GM12891 (cell line): Measurements from ENCODE around the gene BUD13.

ENCODE experiments used
- DNase-seq: peaks from one replicate; pipeline ENCODE4 v3.0.0; 2011; ENCODE audit warnings: low spot score; ENCODE audit not compliant: insufficient read length
- FAIRE-seq: peaks from 2 replicates; lab custom pipeline; 2011; peaks lifted over from hg19 to GRCh38; lab: Jason Lieb, UNC
- PAX5 ChIP-seq: IDR thresholded peaks from 2 replicates; pipeline ENCODE4 v1.6.1; 2011; ENCODE audit warnings: low read length, moderate library complexity, mild to moderate bottlenecking; ENCODE audit not compliant: insufficient read depth, severe bottlenecking
- POLR2A ChIP-seq: IDR thresholded peaks from 2 replicates; pipeline ENCODE4 v1.6.1; 2011; ENCODE audit warnings: low read depth, low read length, control low read depth
- POLR2AphosphoS5 ChIP-seq: IDR thresholded peaks from 2 replicates; pipeline ENCODE4 v1.6.1; 2011; ENCODE audit warnings: low read depth, low read length, control low read depth
- POU2F2 ChIP-seq: IDR thresholded peaks from 2 replicates; pipeline ENCODE4 v1.6.1; 2011; ENCODE audit warnings: low read depth, mild to moderate bottlenecking, control low read depth, low read length, moderate library complexity
- SPI1 ChIP-seq: IDR thresholded peaks from 2 replicates; pipeline ENCODE4 v1.6.1; 2011; ENCODE audit warnings: low read depth, low read length, control low read depth
- TAF1 ChIP-seq: IDR thresholded peaks from 2 replicates; pipeline ENCODE4 v1.6.1; 2011; ENCODE audit warnings: low read depth, low read length, control low read depth

Gene BUD13

DNA sequence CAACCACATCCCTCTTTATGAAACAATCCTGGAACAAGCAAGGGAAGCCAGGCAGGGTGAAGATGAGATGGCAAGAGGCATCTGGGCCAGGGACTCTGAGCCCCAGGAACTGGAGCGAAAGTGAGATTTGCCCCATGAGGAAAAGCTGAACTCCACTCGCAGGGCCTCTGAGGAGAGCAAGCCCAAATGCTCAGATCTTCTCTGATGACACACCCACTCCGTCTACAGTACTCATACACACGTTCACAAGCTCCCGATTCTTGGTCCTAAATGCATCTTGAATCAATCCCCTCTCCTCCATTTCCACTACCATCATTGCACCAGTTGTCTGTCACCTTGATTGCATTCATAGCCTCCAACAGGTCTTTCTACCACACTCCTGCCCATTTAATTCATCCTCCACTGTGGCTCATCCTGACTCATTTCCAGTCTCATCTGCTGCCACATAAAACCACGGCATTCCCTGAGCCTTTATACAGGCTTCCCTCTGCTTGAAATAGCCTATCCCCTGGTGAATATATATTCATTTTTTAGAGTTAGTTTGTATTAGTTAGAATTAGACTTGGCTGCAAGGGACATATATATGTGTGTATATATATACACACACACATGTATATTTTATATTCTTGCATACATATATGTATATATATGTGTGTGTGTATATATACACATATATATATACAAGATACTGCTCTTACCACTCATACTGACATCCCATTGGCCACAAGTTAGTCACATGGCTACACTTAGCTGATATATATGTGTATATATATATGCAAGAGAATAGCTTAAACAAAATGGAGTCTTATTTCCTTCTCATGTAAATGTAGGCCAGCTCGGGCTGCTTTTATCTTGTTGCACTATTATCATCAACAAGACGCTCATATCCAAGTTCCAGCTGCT is 20.3 kb upstream of the BUD13 start:
- DNase-seq = no peak
- TF ChIP-seq PAX5 (no peak), TAF1 (no peak), POU2F2 (no peak), SPI1 (no peak)
- FAIRE-seq = no peak

DNA sequence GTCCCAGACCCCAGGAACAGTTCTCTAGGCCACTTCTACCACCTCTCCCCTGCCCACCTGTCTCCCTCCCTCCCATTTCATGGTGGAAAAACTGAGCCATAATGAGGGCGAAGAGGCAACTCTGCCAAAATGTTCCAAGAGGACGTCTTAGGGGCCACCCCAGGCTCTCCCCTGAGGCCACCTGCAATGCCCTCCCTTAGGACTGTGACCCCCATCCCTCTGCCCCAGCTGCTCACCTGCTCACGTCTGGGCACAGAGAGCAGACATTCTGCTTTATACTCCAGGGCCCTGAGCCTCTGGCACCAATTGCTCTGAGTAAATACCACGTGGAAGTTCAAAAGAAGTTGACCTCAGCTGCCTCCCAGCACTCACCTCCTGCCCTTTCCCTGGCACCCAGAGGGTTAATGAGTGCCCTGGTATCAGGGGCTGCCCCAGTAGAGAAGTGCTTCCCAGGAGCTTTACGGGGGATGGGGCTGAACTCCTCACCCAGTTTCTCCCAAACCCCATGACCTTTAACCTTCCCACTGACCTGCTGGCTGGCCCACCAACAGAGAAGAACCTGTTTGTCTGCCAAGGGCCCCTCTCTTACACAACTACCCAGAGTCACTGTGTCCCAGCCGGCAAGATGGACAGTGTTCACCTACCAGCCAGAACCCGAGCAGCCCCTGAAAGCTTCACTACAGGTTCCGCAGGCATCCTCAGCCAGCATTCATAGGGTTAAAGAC is 19.5 kb upstream of the BUD13 start:
- DNase-seq (no peak), FAIRE-seq (no peak)
- TF ChIP-seq TAF1 (no peak), POU2F2 (no peak), PAX5 (no peak), POLR2AphosphoS5 (no peak), POLR2A (no peak)

DNA sequence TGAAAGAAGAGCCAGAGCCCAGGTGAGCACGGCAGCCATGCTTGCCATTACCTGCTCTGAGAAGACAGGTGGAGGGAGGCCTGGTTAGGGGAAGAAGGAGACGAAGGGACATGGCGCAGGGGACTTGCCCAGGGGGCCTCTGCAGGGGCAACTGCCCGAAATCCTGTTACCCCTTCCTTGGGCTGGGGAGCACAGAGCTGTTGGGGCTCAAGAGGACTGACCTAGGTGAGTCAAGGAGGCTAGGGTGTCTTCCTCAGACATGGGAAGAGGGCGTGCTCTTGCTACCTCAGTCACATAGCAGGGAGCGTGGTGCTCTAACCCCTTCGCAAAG is 19.0 kb upstream of the BUD13 start, which contains the start of gene APOA5:
Gene APOA5 (minus strand): TSS at position 67 of the 331 bp plus-strand sequence. CDS start 19 bp downstream, at position 48.
- DNase-seq (no peak), FAIRE-seq (no peak)
- TF ChIP-seq POLR2AphosphoS5 (no peak), PAX5 (no peak), SPI1 (no peak), POU2F2 (no peak), TAF1 (no peak), POLR2A (no peak)

DNA sequence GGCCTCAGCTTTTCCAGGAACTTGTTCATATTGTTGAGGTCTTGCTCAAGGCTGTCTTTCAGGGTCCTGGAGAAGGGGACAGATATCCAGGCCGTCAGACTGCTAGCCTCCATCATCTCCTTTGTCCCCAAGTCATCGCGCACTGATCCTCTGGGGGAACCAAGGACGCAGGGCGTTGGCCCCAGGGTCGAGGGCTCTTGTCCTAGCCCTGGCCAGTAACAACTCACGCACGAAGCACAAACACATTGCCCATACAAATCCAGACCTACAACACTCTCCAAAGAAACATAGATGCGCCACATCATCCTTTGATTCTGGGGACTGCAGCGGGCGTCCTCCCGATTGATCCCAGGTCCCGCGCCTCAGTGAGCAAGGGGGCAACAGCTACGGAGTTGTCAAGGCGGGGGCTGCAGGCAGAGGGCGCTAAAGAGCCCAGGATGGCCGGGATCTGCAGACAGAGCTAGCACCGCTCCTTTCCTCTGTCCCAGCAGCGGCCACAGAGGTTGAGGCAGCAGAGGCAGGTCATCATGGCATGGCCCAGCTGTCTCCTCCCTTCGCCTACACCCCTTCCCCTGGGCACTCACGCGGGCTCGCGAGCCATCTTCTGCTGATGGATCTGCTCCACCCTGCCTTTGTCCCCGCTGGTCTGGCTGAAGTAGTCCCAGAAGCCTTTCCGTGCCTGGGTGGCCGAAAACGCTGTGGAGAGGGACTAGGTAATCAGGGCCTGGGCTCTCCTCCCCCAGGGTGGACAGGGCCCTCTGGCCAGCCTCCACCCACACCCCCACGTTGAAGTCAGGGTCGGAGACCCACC is 18.4 kb upstream of the BUD13 start:
- FAIRE-seq (peak; percentile 86), DNase-seq (peak; percentile 76)
- no peak for TF ChIP-seq POU2F2
- TF ChIP-seq POLR2AphosphoS5 = no peak
- TF ChIP-seq TAF1 = no peak
- TF ChIP-seq POLR2A = no peak
- no peak for TF ChIP-seq PAX5
- TF ChIP-seq SPI1 = no peak

DNA sequence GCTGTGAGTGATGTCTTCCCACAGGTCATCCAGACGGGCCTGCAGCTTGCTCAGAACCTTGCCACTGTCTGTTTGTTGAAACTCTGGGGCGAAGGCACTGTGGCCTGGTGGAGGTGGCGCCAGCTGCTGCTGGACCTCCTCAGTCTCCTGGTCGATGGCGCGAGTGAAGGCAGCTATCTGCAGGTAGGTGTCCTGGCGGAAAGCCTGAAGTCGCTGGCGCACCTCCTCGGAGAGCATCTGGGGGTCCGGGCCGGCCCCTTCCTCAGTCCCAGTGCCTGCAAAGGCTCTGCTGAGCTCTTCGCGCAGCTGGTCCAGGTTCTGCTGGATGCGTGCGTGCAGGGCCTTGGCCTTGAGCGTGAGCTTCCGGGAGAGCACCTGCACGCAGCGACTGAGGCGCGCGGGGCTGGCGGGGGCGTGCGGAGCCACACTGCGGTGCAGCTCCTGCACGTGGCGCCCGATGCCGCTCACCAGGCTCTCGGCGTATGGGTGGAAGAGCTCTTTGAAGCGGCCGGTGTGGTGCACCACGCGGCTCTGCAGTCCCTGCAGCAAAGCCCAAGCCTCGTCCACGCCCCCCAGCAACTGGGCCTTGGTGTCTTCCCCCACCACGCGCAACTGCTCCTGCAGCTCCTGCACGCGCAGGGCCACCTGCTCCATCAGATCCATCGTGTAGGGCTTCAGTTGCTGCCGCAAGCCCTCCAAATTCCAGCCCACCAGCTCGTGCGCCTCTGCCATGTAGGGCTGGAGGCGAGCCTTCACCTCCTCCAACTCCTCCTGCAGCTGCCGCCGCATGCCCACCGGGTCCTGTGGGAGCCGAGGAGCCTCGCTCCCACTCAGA is 17.6 kb upstream of the BUD13 start:
- no peak for TF ChIP-seq PAX5

DNA sequence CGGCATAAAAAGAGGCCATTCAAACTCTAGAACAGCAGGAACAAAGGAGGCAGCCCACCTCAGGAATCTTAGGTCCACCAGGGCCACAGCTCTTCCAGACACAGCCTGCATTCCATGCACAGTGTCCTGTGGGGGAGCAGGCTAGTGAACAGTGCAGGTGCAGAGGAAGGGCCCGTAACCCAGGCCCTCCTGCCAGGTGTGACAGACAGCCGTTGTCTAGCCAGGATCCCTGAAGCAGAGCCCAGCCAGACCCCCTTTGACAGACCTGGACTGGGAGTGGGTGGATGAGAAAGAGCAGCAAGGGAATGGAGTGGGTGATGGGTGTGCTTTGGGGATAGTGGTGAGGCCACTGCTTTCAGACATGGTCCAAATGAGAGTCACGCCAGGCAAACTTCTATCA is 16.2 kb upstream of the BUD13 start:
- DNase-seq = no peak
- FAIRE-seq = no peak
- TF ChIP-seq SPI1 = no peak
- no peak for TF ChIP-seq POU2F2
- no peak for TF ChIP-seq PAX5
- TF ChIP-seq TAF1 = no peak
- no peak for TF ChIP-seq POLR2A
- no peak for TF ChIP-seq POLR2AphosphoS5

More for the DNA sequence above, 17.6 kb upstream of the BUD13 start:
- FAIRE-seq (no peak), DNase-seq (no peak)

DNA sequence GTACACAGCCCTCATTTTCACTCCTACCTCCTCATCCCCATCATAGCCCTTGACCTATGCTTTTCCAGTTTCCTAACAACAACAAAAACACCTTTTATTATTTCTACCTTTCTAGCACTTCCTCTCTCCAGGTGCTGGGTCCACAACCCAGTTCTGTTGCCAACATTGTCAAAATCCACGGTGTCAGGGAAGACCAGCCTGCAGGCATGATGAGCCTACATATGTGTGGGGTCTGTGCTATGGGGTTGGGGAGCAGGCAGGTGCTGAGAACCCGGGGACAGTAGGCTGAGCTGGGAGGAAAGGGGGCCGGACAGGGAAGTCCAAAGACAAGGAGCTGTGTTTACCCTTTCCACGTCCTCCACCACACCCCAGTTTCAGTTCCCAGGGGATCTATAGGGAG is 15.7 kb upstream of the BUD13 start:
- no peak for TF ChIP-seq POU2F2
- TF ChIP-seq SPI1 = peak; percentile 47
- FAIRE-seq (no peak), DNase-seq (no peak)

DNA sequence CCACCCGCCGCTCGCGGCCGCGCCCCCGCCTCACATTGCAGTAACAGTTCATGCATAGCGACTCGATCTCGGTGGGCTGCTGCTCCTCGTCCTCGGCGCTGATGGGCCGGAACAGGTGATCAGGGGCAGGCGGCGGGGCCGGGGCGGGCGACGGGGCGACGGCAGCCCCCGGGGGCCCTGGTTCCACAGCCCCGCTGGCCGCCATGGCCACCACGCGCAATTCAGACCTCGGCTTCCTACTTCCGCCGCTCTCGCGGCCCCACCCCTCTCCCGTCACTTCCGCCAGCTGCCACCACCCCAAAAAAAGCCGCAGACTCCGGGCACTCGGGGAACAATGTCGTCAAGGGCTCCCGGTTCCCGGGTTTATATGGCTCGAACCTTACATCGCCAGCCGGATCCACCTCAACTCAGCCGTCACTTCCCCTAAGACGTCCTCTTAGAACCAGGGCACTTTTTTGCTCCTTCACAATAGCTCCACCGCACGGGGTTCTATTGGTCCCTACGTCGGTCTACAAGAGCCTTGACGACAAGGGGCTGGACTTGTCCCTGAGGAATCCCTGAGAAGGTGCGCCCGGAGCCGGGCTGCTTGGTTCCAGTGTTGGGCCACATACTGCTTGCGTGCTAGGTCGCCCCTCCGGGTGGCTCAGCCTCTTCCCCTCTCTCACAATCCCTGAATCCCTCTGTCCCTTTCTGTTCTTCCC is 15.1 kb upstream of the BUD13 start, which contains the start of gene ZPR1:
Gene ZPR1 (minus strand): TSS at position 238 of the 701 bp plus-strand sequence. CDS start 33 bp downstream, at position 205.
- TF ChIP-seq TAF1 = peak; percentile 73; the same call in 1 of the 2 replicates
- peak; percentile 86 for TF ChIP-seq POLR2A
- TF ChIP-seq POLR2AphosphoS5 = peak; percentile 85
- no peak for TF ChIP-seq PAX5
- peak; percentile 92 for DNase-seq
- peak; percentile 95 for FAIRE-seq
